AG08396 (cell line): ENCODE data around the gene CRACDL.

Source experiments
- DNase-seq: peaks from one replicate; pipeline ENCODE4 v3.0.0; 2012; ENCODE audit warnings: low spot score, mixed read lengths

CRACDL gene

DNA sequence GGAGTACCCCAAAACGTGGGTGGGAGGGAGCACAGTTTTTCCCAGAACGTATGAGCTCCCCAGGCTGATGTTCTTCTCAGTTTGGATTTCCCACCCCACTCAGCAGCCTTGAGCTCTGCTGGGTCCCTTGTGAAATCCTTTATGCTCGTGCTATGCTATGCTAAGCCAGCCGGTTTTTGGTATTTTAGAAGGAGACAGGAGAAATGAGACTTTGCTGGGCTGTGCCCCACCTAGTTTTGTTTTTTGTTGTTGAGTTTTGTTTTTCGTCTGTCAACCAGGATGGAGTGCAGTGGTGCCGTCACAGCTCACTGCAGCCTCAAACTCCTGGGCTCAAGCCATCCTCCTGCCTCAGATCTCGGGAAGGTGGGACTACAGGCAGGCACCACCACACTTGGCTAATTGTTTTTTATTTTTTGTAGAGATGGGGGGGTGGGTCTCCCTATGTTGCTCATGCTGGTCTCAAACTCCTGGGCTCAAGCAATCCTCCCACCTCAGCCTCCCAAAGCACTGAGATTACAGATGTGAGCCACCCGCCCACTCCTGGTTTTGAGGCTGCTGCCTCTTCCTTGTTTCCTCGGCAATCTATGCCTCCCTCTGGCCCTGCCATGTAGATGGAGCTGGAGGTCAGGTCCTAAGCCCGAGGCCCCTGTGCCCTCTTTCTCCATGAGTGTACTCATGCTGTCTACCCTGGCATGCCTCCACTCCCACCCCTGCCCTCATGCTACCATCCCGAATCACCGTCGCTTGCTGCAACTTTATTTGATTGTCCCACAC, 187.5 kb downstream of the CRACDL start:
- no peak for DNase-seq

DNA sequence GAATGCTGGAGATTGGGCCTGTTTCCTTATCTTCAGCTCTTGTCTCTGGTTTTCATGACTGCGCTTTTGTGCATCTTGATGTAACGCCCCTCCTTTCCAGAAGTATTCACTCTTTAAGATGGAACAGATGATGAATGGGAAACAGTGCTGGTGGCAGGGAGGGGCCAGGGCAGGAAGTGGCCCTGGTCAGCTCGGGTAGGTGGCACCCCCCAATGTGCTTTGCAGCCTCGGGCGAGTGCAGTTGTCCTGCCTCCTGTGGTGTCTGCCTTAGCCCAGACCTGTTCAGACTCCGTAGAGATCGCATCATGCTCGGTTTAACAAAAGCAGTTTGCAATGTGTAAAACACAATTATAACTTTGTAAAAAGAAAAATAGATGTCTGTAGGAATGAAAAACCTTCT, 188.1 kb downstream of the CRACDL start:
- DNase-seq = no peak

DNA sequence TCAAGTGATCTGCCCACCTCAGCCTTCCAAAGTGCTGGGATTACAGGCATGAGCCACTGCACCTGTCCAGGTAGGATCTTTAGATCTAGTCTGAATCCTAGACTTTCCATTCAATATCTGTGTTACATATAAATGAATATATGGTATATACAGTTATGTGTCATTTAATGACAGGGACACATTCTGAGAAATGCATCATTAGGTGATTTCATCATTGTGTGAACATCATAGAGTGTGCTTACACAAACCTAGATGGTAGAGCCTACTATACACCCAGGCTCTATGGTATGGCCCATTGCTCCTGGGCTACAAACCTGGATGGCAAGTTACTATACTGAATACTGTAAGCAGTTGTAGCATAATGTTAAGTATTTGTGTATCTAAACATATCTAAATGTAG, 189.6 kb downstream of the CRACDL start:
- DNase-seq = no peak

DNA sequence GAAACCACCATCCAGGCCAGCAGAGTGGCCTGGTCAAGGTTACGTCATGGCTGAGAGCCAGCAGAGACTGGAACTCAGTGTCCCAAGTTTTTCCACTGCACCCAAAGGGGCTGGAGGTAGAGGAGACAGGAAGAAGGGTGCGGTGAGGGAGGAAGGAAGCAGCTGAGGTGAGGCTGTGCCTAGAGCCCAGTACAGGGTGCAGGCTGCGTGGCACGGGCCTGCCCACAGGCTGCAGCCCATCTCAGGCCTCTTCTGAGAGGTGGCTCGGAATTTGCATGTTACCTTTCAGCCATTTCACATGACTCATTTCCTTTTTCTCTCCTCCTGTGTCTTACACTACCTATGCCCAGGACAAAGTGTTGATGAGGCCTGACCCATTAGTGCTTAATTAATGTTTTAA, 191.4 kb downstream of the CRACDL start:
- DNase-seq = no peak
